GM12878 (cell line): Measurements from ENCODE around the gene SIGLEC11. TPM values are rescaled to one million over a fixed set of nuclear protein-coding genes. Genes with fewer than 3 reads are reported as not detected.
A peak's percentile ranks its signal among the peaks of the same experiment; 100 is the strongest.

Source experiments
- ATAC-seq: fragments of 200-7000 bp; cut with Tn5 transposase; 3 replicates; pipeline ENCODE4 v1.9.1; 2020; ENCODE audit warnings: mild to moderate bottlenecking, moderate library complexity
- BruUV-seq: library from RNA; stranded (reverse); fragments of 400-500 nt; replicated peaks from 2 replicates; lab custom pipeline; 2021; lab: Mats Ljungman, UMichigan
- CTCF ChIA-PET: fragments of 300-600 bp; sonication (Branson Sonifier 250); formaldehyde crosslinking; extraction: SDS; loops from one replicate; lab custom pipeline; 2021; ENCODE audit warnings: inconsistent platforms; lab: Yijun Ruan, JAX
- POLR2A ChIA-PET: fragments of 350-600 bp; formaldehyde crosslinking; extraction: SDS; loops from one replicate; lab custom pipeline; 2021; ENCODE audit warnings: inconsistent platforms; lab: Charles Lee
- RAD21 ChIA-PET: fragments of 300-600 bp; sonication (Branson Sonifier 250); formaldehyde crosslinking; loops from one replicate; lab custom pipeline; 2023; ENCODE audit warnings: antibody characterized with exemption; ENCODE audit not compliant: unreplicated experiment; lab: Charles Lee
- SMC1A ChIA-PET: fragments of 300-600 bp; sonication (Branson Sonifier 250); formaldehyde crosslinking; loops from one replicate; lab custom pipeline; 2023; ENCODE audit not compliant: unreplicated experiment, uncharacterized antibody; lab: Charles Lee
- DNase-seq: peaks from one replicate; pipeline ENCODE4 v3.0.0-alpha.2; 2011; ENCODE audit warnings: low read depth, low spot score
- FAIRE-seq: peaks from 3 replicates; lab custom pipeline; 2011; peaks lifted over from hg19 to GRCh38; lab: Jason Lieb, UNC
- H2AFZ ChIP-seq: 2 replicates; pipeline ENCODE4 v1.6.0; 2011; ENCODE audit warnings: low read depth, low read length, control low read depth; ENCODE audit not compliant: control insufficient read depth
- H3K27ac ChIP-seq: 2 replicates; pipeline ENCODE4 v1.5.1; 2011; ENCODE audit warnings: control low read depth; ENCODE audit not compliant: control insufficient read depth, insufficient read depth
- H3K27me3 ChIP-seq, 2 experiments: replicated peaks in 1 of 2; 2 replicates each; pipeline versions ENCODE4 v1.6.0 to v1.6.1; 2011; ENCODE audit warnings: low read length in 1 of 2; ENCODE audit not compliant: control insufficient read depth in 2 of 2, insufficient read depth in 2 of 2
- H3K36me3 ChIP-seq, 2 experiments: 2 replicates each; pipeline ENCODE4 v1.5.1; 2011; ENCODE audit warnings: low read length in 1 of 2; ENCODE audit not compliant: control insufficient read depth in 2 of 2, insufficient read depth in 2 of 2
- H3K4me1 ChIP-seq: 2 replicates; pipeline ENCODE4 v1.6.1; 2011; ENCODE audit warnings: mild to moderate bottlenecking, low read length, moderate library complexity, mixed read lengths; ENCODE audit not compliant: control insufficient read depth, insufficient read depth
- H3K4me2 ChIP-seq: 2 replicates; pipeline ENCODE4 v1.6.0; 2011; ENCODE audit warnings: control low read depth; ENCODE audit not compliant: control insufficient read depth, insufficient read depth
- H3K4me3 ChIP-seq: fragments of 200-600 bp; sonication (generic); 2 replicates; pipeline ENCODE4 v1.5.1; 2016
- H3K79me2 ChIP-seq: 2 replicates; pipeline ENCODE4 v1.6.0; 2011; ENCODE audit warnings: low read length; ENCODE audit not compliant: control insufficient read depth, insufficient read depth
- H3K9ac ChIP-seq: 2 replicates; pipeline ENCODE4 v1.8.0; 2011; ENCODE audit warnings: low read length, control low read depth, mixed read lengths; ENCODE audit not compliant: control insufficient read depth, insufficient read depth
- H3K9me3 ChIP-seq: replicated peaks from 3 replicates; pipeline ENCODE4 v1.5.1; 2011; ENCODE audit warnings: mild to moderate bottlenecking, low read length; ENCODE audit not compliant: control insufficient read depth, insufficient read depth
- H4K20me1 ChIP-seq: 2 replicates; pipeline ENCODE4 v1.6.0; 2011; ENCODE audit not compliant: control insufficient read depth, insufficient read depth
- DPF2 ChIP-seq: fragments of 450-650 bp; IDR thresholded peaks from 2 replicates; pipeline ENCODE4 v1.6.1; 2017; ENCODE audit warnings: mild to moderate bottlenecking
- JUND ChIP-seq: IDR thresholded peaks from 2 replicates; pipeline ENCODE4 v1.6.1; 2012; ENCODE audit warnings: low read depth, mild to moderate bottlenecking, low read length, improper control_type of control experiment, moderate library complexity
- MLLT1 ChIP-seq: fragments of 450-650 bp; IDR thresholded peaks from 2 replicates; pipeline ENCODE4 v1.6.1; 2016; ENCODE audit warnings: mild to moderate bottlenecking
- POLR2A ChIP-seq: IDR thresholded peaks from 2 replicates; pipeline ENCODE4 v1.6.1; 2011; ENCODE audit warnings: low read depth, mild to moderate bottlenecking, low read length
- WGBS: methylation state at CpG from one replicate; pipeline ENCODE4 v1.1.6; 2016; ENCODE audit warnings: low lambda C conversion rate; ENCODE audit not compliant: insufficient replicate concordance, insufficient coverage; ENCODE audit errors: missing lambda C conversion rate; 5-methylcytosine and 5-hydroxymethylcytosine counted together
- in situ Hi-C: fragments of 300-500 bp; cut with MboI; formaldehyde crosslinking; loops from 9 replicates; pipeline ENCODE4 v1.14.3; 2018; ENCODE audit warnings: mixed read lengths
- intact Hi-C: fragments of 100-400 bp; cut with micrococcal nuclease; formaldehyde crosslinking; loops from one replicate; pipeline ENCODE4 v1.14.2; 2022; ENCODE audit not compliant: unreplicated experiment
- polyA plus RNA-seq, 11 experiments: library from polyadenylated mRNA; depleted of rRNA in 4 of 11; unstranded in 6 of 11; stranded (reverse) in 5 of 11; fragments of >200 nt; fragmentation: Nextera tagmentation in 4 of 11; fragmentation: Illumina TruSeq in 1 of 11; extraction: Ambion mirVana in 4 of 11; extraction: Trizol in 1 of 11; gene quantifications; 1 replicate in 1 of 11; 2 replicates in 10 of 11; pipeline versions ENCODE4 v1.2.1 to v1.2.3, GENCODE V29; 2011 to 2016; ENCODE audit warnings: inconsistent platforms in 2 of 11, missing spikeins in 2 of 11, low read depth in 1 of 11
- total RNA-seq, 4 experiments: library from RNA; depleted of rRNA in 3 of 4; stranded (reverse); fragments of >200 nt in 3 of 4; fragmentation: Illumina TruSeq in 1 of 4; extraction: Trizol in 1 of 4; gene quantifications; 2 replicates each; pipeline versions ENCODE4 v1.2.1 to v1.2.3, GENCODE V29; 2013 to 2021

The SIGLEC11 gene
- total and polyA plus RNA-seq, 10 of the 15 experiments (the other 5 are each of a cell fraction or from before 2014, with no cell fraction given) = not detected

- TF ChIP-seq JUND = no peak
- no peak for TF ChIP-seq DPF2
- TF ChIP-seq MLLT1 = peak; percentile 65; the same call in 1 of the 2 replicates
- peak; percentile 55 for TF ChIP-seq POLR2A
- 95% methylated on average over 37 of the region's 37 CpGs for WGBS
Observed at GRCh38 chr19:49908480-49909420, 52.2 kb downstream of the SIGLEC11 start.

More at GRCh38 chr19:49908480-49909420, 52.2 kb downstream of the SIGLEC11 start:
- ChIA-PET CTCF (interaction anchor here (1.1 to 9.0 kb wide), 3 partner anchors 13 to 19 kb away, joined by 3 to 71 read pairs (median 5); partner anchors contain the start of gene IL4I1), SMC1A (interaction anchor here (1.1 to 8.8 kb wide), 3 partner anchors 9 to 32 kb away, joined by 3 to 110 read pairs (median 6); partner anchors contain the start of genes AKT1S1, IL4I1 and TBC1D17), RAD21 (interaction anchor here (3.1 kb wide), 1 partner anchor 12 kb away, joined by 34 read pairs; the partner anchor contains the start of gene IL4I1), POLR2A (interaction anchor here (0.7 to 6.6 kb wide), 5 partner anchors 10 to 20 kb away, joined by 3 to 116 read pairs (median 19); partner anchors contain the start of genes ATF5 and IL4I1)
- intact Hi-C loops = no loop called here
- H3K9ac ChIP-seq = no peak overlapping the region
- ATAC-seq (no peak), DNase-seq (no peak), FAIRE-seq (no peak)
- peak overlapping the region; percentile 81 for H3K27ac ChIP-seq
- peaks cover 53% of the 10 kb centered on the region for H3K79me2 ChIP-seq
- H3K4me3 ChIP-seq = no peak overlapping the region
- BruUV-seq = no TSS peak
- H4K20me1 ChIP-seq = peaks cover 3% of the 10 kb centered on the region; the same call in 1 of the 2 replicates
- H2AFZ ChIP-seq = no peak overlapping the region
- in situ Hi-C loops = no loop called here
- no peaks in the 10 kb centered on the region for H3K27me3 ChIP-seq
- H3K4me2 ChIP-seq = peak overlapping the region; percentile 12
- peaks cover 78% of the 10 kb centered on the region for H3K4me1 ChIP-seq
- peaks cover 24 to 29% of the 10 kb centered on the region in 2 experiments for H3K36me3 ChIP-seq
- no peaks in the 10 kb centered on the region; the same call in 2 of the 3 replicates for H3K9me3 ChIP-seq
